HEK293T (cell line): ENCODE data around the gene PILRA.

Source experiments
- BHLHE40 ChIP-seq: fragments of 450-650 bp; IDR thresholded peaks from 2 replicates; pipeline ENCODE4 v1.6.1; 2016; ENCODE audit warnings: mild to moderate bottlenecking, moderate library complexity, borderline replicate concordance
- CTBP1 ChIP-seq: fragments of 450-650 bp; IDR thresholded peaks from 2 replicates; pipeline ENCODE4 v1.6.1; 2016; ENCODE audit warnings: borderline replicate concordance
- ELF4 ChIP-seq: fragments of 450-650 bp; IDR thresholded peaks from 2 replicates; pipeline ENCODE4 v1.6.1; 2017; ENCODE audit warnings: antibody characterized with exemption
- FOXK2 ChIP-seq: fragments of 450-650 bp; IDR thresholded peaks from 2 replicates; pipeline ENCODE4 v1.6.1; 2016; ENCODE audit warnings: mild to moderate bottlenecking
- FOXM1 ChIP-seq: fragments of 450-650 bp; IDR thresholded peaks from 2 replicates; pipeline ENCODE4 v1.6.1; 2017; ENCODE audit warnings: mild to moderate bottlenecking, borderline replicate concordance
- L3MBTL2 ChIP-seq: fragments of 450-650 bp; conservative IDR thresholded peaks from 2 replicates; pipeline ENCODE4 v1.6.1; 2016; ENCODE audit warnings: mild to moderate bottlenecking
- NFRKB ChIP-seq: fragments of 450-650 bp; IDR thresholded peaks from 2 replicates; pipeline ENCODE4 v1.6.1; 2016; ENCODE audit warnings: mild to moderate bottlenecking, moderate library complexity
- SP1 ChIP-seq: fragments of 450-650 bp; IDR thresholded peaks from 2 replicates; pipeline ENCODE4 v1.6.1; 2017
- SUZ12 ChIP-seq: fragments of 450-650 bp; IDR thresholded peaks from 2 replicates; pipeline ENCODE4 v1.6.1; 2016; ENCODE audit warnings: mild to moderate bottlenecking
- TARDBP ChIP-seq: fragments of 450-650 bp; IDR thresholded peaks from 2 replicates; pipeline ENCODE4 v1.6.1; 2016
- ZNF384 ChIP-seq: fragments of 450-650 bp; IDR thresholded peaks from 2 replicates; pipeline ENCODE4 v1.6.1; 2016

- no peak for TF ChIP-seq BHLHE40
- TF ChIP-seq SP1, result no peak
- no peak for TF ChIP-seq ELF4
- no peak for TF ChIP-seq NFRKB
- TF ChIP-seq FOXK2, result no peak
- no peak for TF ChIP-seq TARDBP
- TF ChIP-seq ZNF384, result no peak
- no peak for TF ChIP-seq FOXM1
- TF ChIP-seq L3MBTL2, result no peak
- no peak for TF ChIP-seq SUZ12
- no peak for TF ChIP-seq CTBP1
These were observed 58.8 kb downstream of the PILRA start for GRCh38 chr7:100432053-100432452.
